SIG-M5 (cell line): ENCODE data around the gene NABP1.
A peak's percentile ranks its signal among the peaks of the same experiment; 100 is the strongest.
"Not testable (repeated sequence)": the region's sequence is repeated elsewhere in the genome, so short reads cannot be mapped to it uniquely, and the experiment has no call there.

Experiments
- DNase-seq: peaks from one replicate; lab custom pipeline; 2025; lab: John Stamatoyannopoulos, UW

The NABP1 gene

GRCh38 chr2:191677646-191678436 lies at the start of gene NABP1:
TSS of gene NABP1 (plus strand) at chr2:191678136. CDS start at chr2:191678615, 479 bp downstream.
- DNase-seq, result peak; percentile 76

GRCh38 chr2:191629001-191629453 lies 48.9 kb upstream of the NABP1 start:
- DNase-seq, result no peak

- DNase-seq, result no peak
Observed at GRCh38 chr2:191629976-191630712, 47.8 kb upstream of the NABP1 start.

- no peak for DNase-seq
Observed at GRCh38 chr2:191631754-191632153, 46.2 kb upstream of the NABP1 start.

GRCh38 chr2:191632426-191632825 lies 45.5 kb upstream of the NABP1 start:
- no peak for DNase-seq

- DNase-seq, result no peak
Observed at GRCh38 chr2:191634791-191635190, 43.1 kb upstream of the NABP1 start.

- DNase-seq, result no peak
Observed at GRCh38 chr2:191635333-191636234, 42.4 kb upstream of the NABP1 start.

- no peak for DNase-seq
Observed at GRCh38 chr2:191636235-191636543, 41.7 kb upstream of the NABP1 start.

GRCh38 chr2:191636586-191636985 lies 41.4 kb upstream of the NABP1 start:
- no peak for DNase-seq

- no peak for DNase-seq
Observed at GRCh38 chr2:191637182-191638078, 40.5 kb upstream of the NABP1 start.

- no peak for DNase-seq
Observed at GRCh38 chr2:191638079-191638801, 39.7 kb upstream of the NABP1 start.

GRCh38 chr2:191638802-191639172 lies 39.1 kb upstream of the NABP1 start:
- DNase-seq, result no peak

- no peak for DNase-seq
Observed at GRCh38 chr2:191641609-191642008, 36.3 kb upstream of the NABP1 start.

GRCh38 chr2:191642541-191642940 lies 35.4 kb upstream of the NABP1 start:
- DNase-seq, result no peak

- DNase-seq, result no peak
Observed at GRCh38 chr2:191643429-191643828, 34.5 kb upstream of the NABP1 start.

GRCh38 chr2:191644613-191645012 lies 33.3 kb upstream of the NABP1 start:
- DNase-seq, result not testable (repeated sequence)

GRCh38 chr2:191645032-191645431 lies 32.9 kb upstream of the NABP1 start:
- no peak for DNase-seq

GRCh38 chr2:191645434-191646162 lies 32.3 kb upstream of the NABP1 start:
- DNase-seq, result no peak

- no peak for DNase-seq
Observed at GRCh38 chr2:191646163-191646902, 31.6 kb upstream of the NABP1 start.
